Measurements from ENCODE around the gene SLC39A3. TPM values are rescaled to one million over a fixed set of nuclear protein-coding genes. Genes with fewer than 3 reads are reported as not detected.

SLC39A3 gene
- 33.0 and 33.7 TPM in 2 replicates for total RNA-seq

GRCh38 chr19:2739602-2740313, at the start of gene SLC39A3:
SLC39A3 (minus strand) TSS chr19:2740017; CDS start chr19:2737257, 2,760 bp downstream.
- peak within 1 kb of the TSS; percentile 83 for H3K4me2 ChIP-seq (ENCODE audit: insufficient read depth, low read length)
- peak; percentile 100 for DNase-seq (ENCODE audit: insufficient read length, low spot score, missing footprints)
- no peak for TF ChIP-seq CTCF (IDR thresholded peaks at IDR 0.05; ENCODE audit: extremely low read depth, low read depth, low read length)
- H3K4me1 ChIP-seq (ENCODE audit: insufficient read depth, low read length), result peaks cover 4% of the 10 kb centered on the region
- no peaks in the 10 kb centered on the region for H3K9me3 ChIP-seq (ENCODE audit: low read depth, low read length)
- peaks cover 17% of the 10 kb centered on the region for H3K79me2 ChIP-seq (ENCODE audit: insufficient read depth, low read length)
- peaks cover 12% of the 10 kb centered on the region for H3K36me3 ChIP-seq (ENCODE audit: insufficient read depth, low read length)
- peak within 1 kb of the TSS; percentile 97 for H3K4me3 ChIP-seq (ENCODE audit: insufficient read depth, low read length)
- peak within 1 kb of the TSS; percentile 84 for H2AFZ ChIP-seq (ENCODE audit: low read length)
- no peak within 1 kb of the TSS for H3K27ac ChIP-seq (ENCODE audit: low read depth, low read length)
- no peaks in the 10 kb centered on the region for H3K27me3 ChIP-seq (ENCODE audit: insufficient read depth, low read length)
- peaks cover 2% of the 10 kb centered on the region for H4K20me1 ChIP-seq (ENCODE audit: insufficient read depth, low read length)

- no peak overlapping the region for H3K4me2 ChIP-seq (ENCODE audit: insufficient read depth, low read length)
- no peaks in the 10 kb centered on the region for H3K27me3 ChIP-seq (ENCODE audit: insufficient read depth, low read length)
- no peak overlapping the region for H3K27ac ChIP-seq (ENCODE audit: low read depth, low read length)
- peaks cover 8% of the 10 kb centered on the region for H3K36me3 ChIP-seq (ENCODE audit: insufficient read depth, low read length)
- H3K4me3 ChIP-seq (ENCODE audit: insufficient read depth, low read length), result no peak overlapping the region
- no peak for DNase-seq (ENCODE audit: insufficient read length, low spot score, missing footprints)
- H4K20me1 ChIP-seq (ENCODE audit: insufficient read depth, low read length), result no peaks in the 10 kb centered on the region
- H2AFZ ChIP-seq (ENCODE audit: low read length), result no peak overlapping the region
- H3K79me2 ChIP-seq (ENCODE audit: insufficient read depth, low read length), result peaks cover 45% of the 10 kb centered on the region
- H3K4me1 ChIP-seq (ENCODE audit: insufficient read depth, low read length), result peaks cover 18% of the 10 kb centered on the region
- no peaks in the 10 kb centered on the region for H3K9me3 ChIP-seq (ENCODE audit: low read depth, low read length)
- no peak for TF ChIP-seq CTCF (IDR thresholded peaks at IDR 0.05; ENCODE audit: extremely low read depth, low read depth, low read length)
These were observed 48.4 kb upstream of the SLC39A3 start for GRCh38 chr19:2788237-2788636.

- Histone ChIP-seq H3K9me3 (ENCODE audit: low read depth, low read length) (no peaks in the 10 kb centered on the region), H3K4me1 (ENCODE audit: insufficient read depth, low read length) (peaks cover 22% of the 10 kb centered on the region), H3K4me2 (ENCODE audit: insufficient read depth, low read length) (no peak overlapping the region), H3K4me3 (ENCODE audit: insufficient read depth, low read length) (no peak overlapping the region), H3K36me3 (ENCODE audit: insufficient read depth, low read length) (peaks cover 6% of the 10 kb centered on the region), H3K27ac (ENCODE audit: low read depth, low read length) (no peak overlapping the region), H3K79me2 (ENCODE audit: insufficient read depth, low read length) (peaks cover 55% of the 10 kb centered on the region), H2AFZ (ENCODE audit: low read length) (no peak overlapping the region), H3K27me3 (ENCODE audit: insufficient read depth, low read length) (no peaks in the 10 kb centered on the region), H4K20me1 (ENCODE audit: insufficient read depth, low read length) (peaks cover 4% of the 10 kb centered on the region)
- DNase-seq (ENCODE audit: insufficient read length, low spot score, missing footprints), result no peak
- TF ChIP-seq CTCF (IDR thresholded peaks at IDR 0.05; ENCODE audit: extremely low read depth, low read depth, low read length), result no peak
These were observed 47.3 kb upstream of the SLC39A3 start for GRCh38 chr19:2787115-2787514.

- H4K20me1 ChIP-seq (ENCODE audit: insufficient read depth, low read length), result peaks cover 20% of the 10 kb centered on the region
- peaks cover 72% of the 10 kb centered on the region for H3K79me2 ChIP-seq (ENCODE audit: insufficient read depth, low read length)
- H3K27me3 ChIP-seq (ENCODE audit: insufficient read depth, low read length), result no peaks in the 10 kb centered on the region
- H3K4me2 ChIP-seq (ENCODE audit: insufficient read depth, low read length), result peak within 1 kb of the TSS; percentile 98
- peak; percentile 100 for DNase-seq (ENCODE audit: insufficient read length, low spot score, missing footprints)
- H3K36me3 ChIP-seq (ENCODE audit: insufficient read depth, low read length), result peaks cover 6% of the 10 kb centered on the region
- H2AFZ ChIP-seq (ENCODE audit: low read length), result peak within 1 kb of the TSS; percentile 98
- H3K9me3 ChIP-seq (ENCODE audit: low read depth, low read length), result no peaks in the 10 kb centered on the region
- peaks cover 26% of the 10 kb centered on the region for H3K4me1 ChIP-seq (ENCODE audit: insufficient read depth, low read length)
- H3K27ac ChIP-seq (ENCODE audit: low read depth, low read length), result peak within 1 kb of the TSS; percentile 78
- peak within 1 kb of the TSS; percentile 93 for H3K4me3 ChIP-seq (ENCODE audit: insufficient read depth, low read length)
- TF ChIP-seq CTCF (IDR thresholded peaks at IDR 0.05; ENCODE audit: extremely low read depth, low read depth, low read length), result no peak
These were observed 45.6 kb upstream of the SLC39A3 start, which contains the start of gene THOP1 for GRCh38 chr19:2785244-2785997. THOP1 (plus strand) TSS chr19:2785503; CDS start chr19:2785663, 160 bp downstream.

Data from osteoblast (primary cell).